A673 (cell line): ENCODE data around the gene ITGB8. TPM values are rescaled to one million over a fixed set of nuclear protein-coding genes. Genes with fewer than 3 reads are reported as not detected.

Source experiments
- BruUV-seq: library from RNA; stranded (reverse); fragments of 400-500 nt; replicated peaks from 2 replicates; lab custom pipeline; 2021; lab: Mats Ljungman, UMichigan
- CTCF ChIA-PET: fragments of 300-600 bp; sonication (Branson Sonifier 250); formaldehyde crosslinking; loops from one replicate; lab custom pipeline; 2022; ENCODE audit warnings: antibody characterized with exemption; lab: Charles Lee
- POLR2A ChIA-PET: fragments of 300-600 bp; sonication (Branson Sonifier 250); formaldehyde crosslinking; loops from one replicate; lab custom pipeline; 2022; ENCODE audit warnings: antibody characterized with exemption; ENCODE audit not compliant: low non-redundant PET; lab: Charles Lee
- DNase-seq: peaks from one replicate; pipeline ENCODE4 v3.0.0-alpha.2; 2015; ENCODE audit warnings: low spot score
- H3K27ac ChIP-seq: fragments of 200-600 bp; sonication (generic); 2 replicates; pipeline ENCODE4 v1.5.1; 2016; ENCODE audit warnings: mixed run types, low read depth, mild to moderate bottlenecking, mixed read lengths, antibody characterized with exemption, low read length; ENCODE audit not compliant: poor library complexity, severe bottlenecking
- H3K27me3 ChIP-seq: fragments of 200-600 bp; sonication (generic); replicated peaks from 2 replicates; pipeline ENCODE4 v1.6.1; 2017; ENCODE audit warnings: mixed run types, low read depth, mild to moderate bottlenecking, mixed read lengths, antibody characterized with exemption, low read length; ENCODE audit not compliant: insufficient read depth, poor library complexity
- H3K36me3 ChIP-seq: fragments of 200-600 bp; sonication (generic); 2 replicates; pipeline ENCODE4 v1.6.1; 2016; ENCODE audit warnings: mixed run types, mild to moderate bottlenecking, mixed read lengths, antibody characterized with exemption, low read length; ENCODE audit not compliant: insufficient read depth, poor library complexity, severe bottlenecking
- H3K4me1 ChIP-seq: fragments of 200-600 bp; sonication (generic); 2 replicates; pipeline ENCODE4 v1.6.1; 2017; ENCODE audit warnings: mixed run types, mild to moderate bottlenecking, mixed read lengths, antibody characterized with exemption, low read length; ENCODE audit not compliant: insufficient read depth, poor library complexity, severe bottlenecking
- H3K4me3 ChIP-seq: fragments of 200-600 bp; sonication (generic); 2 replicates; pipeline ENCODE4 v1.5.1; 2016; ENCODE audit warnings: low read depth, mixed run types, mild to moderate bottlenecking, mixed read lengths, low read length; ENCODE audit not compliant: poor library complexity, severe bottlenecking
- H3K9me3 ChIP-seq: fragments of 200-600 bp; sonication (generic); 2 replicates; pipeline ENCODE4 v1.6.1; 2016; ENCODE audit warnings: mixed run types, low read depth, mild to moderate bottlenecking, mixed read lengths, antibody characterized with exemption, low read length; ENCODE audit not compliant: poor library complexity, severe bottlenecking
- CTCF ChIP-seq: fragments of 300-800, 200-600 bp; sonication (generic); conservative IDR thresholded peaks from 2 replicates; pipeline ENCODE4 v1.5.1; 2017; ENCODE audit warnings: low read depth, mild to moderate bottlenecking, antibody characterized with exemption, low read length, moderate library complexity, mixed read lengths
- EZH2 ChIP-seq: fragments of 200-600 bp; sonication (generic); IDR thresholded peaks from 2 replicates; pipeline ENCODE4 v1.6.1; 2017; ENCODE audit warnings: borderline replicate concordance, low read depth, mild to moderate bottlenecking, mixed read lengths, antibody characterized with exemption, low read length; ENCODE audit not compliant: poor library complexity, severe bottlenecking
- intact Hi-C: fragments of 100-400 bp; cut with micrococcal nuclease; formaldehyde crosslinking; loops from one replicate; pipeline ENCODE4 v1.10.0; 2022; ENCODE audit not compliant: unreplicated experiment
- total RNA-seq: library from RNA; stranded (reverse); gene quantifications from 2 replicates; pipeline ENCODE4 v1.2.3, GENCODE V29; 2021

ITGB8 gene
- total RNA-seq, 1 experiment from 2014 or later: 1.3 TPM

GRCh38 chr7:20331910-20332813 lies 1.5 kb downstream of the ITGB8 start:
- H3K4me1 ChIP-seq: peaks cover 2% of the 10 kb centered on the region
- H3K9me3 ChIP-seq: no peaks in the 10 kb centered on the region
- intact Hi-C loops: loop anchor here (2.0 kb wide), 1 partner anchor 267 kb away; no protein-coding TSS in a partner anchor
- peak overlapping the region; percentile 61 for H3K4me3 ChIP-seq
- H3K27ac ChIP-seq: no peak overlapping the region
- DNase-seq: no peak
- TF ChIP-seq CTCF: no peak
- no peak for TF ChIP-seq EZH2
- POLR2A ChIA-PET: no interaction called here
- CTCF ChIA-PET: interaction anchor here (0.7 to 1.1 kb wide), 2 partner anchors 20 to 31 kb away, joined by 5 read pairs; no protein-coding TSS in a partner anchor
- TSS peak; percentile 48 for BruUV-seq
- H3K27me3 ChIP-seq: peaks cover 7% of the 10 kb centered on the region
- no peaks in the 10 kb centered on the region for H3K36me3 ChIP-seq

- no peak overlapping the region for H3K27ac ChIP-seq
- ChIA-PET CTCF (no interaction called here), POLR2A (no interaction called here)
- no peaks in the 10 kb centered on the region for H3K36me3 ChIP-seq
- no peak overlapping the region for H3K4me3 ChIP-seq
- no peaks in the 10 kb centered on the region for H3K9me3 ChIP-seq
- TF ChIP-seq CTCF: no peak
- TF ChIP-seq EZH2: no peak
- H3K4me1 ChIP-seq: no peaks in the 10 kb centered on the region
- no TSS peak for BruUV-seq
- DNase-seq: no peak
- intact Hi-C loops: no loop called here
- H3K27me3 ChIP-seq: no peaks in the 10 kb centered on the region
These were observed 7.6 kb downstream of the ITGB8 start for GRCh38 chr7:20338285-20338684.

GRCh38 chr7:20340839-20341238 lies 10.1 kb downstream of the ITGB8 start:
- DNase-seq: no peak
- intact Hi-C loops: no loop called here
- BruUV-seq: no TSS peak
- Histone ChIP-seq H3K4me1 (no peaks in the 10 kb centered on the region), H3K27ac (no peak overlapping the region), H3K9me3 (no peaks in the 10 kb centered on the region), H3K4me3 (no peak overlapping the region), H3K27me3 (no peaks in the 10 kb centered on the region), H3K36me3 (no peaks in the 10 kb centered on the region)
- TF ChIP-seq EZH2 (no peak), CTCF (no peak)
- ChIA-PET CTCF (no interaction called here), POLR2A (no interaction called here)
